Gastroesophageal sphincter (tissue), 3 donors: ENCODE data around the gene MAP3K9.

ENCODE experiments used
- EP300 ChIP-seq: sonication (generic); formaldehyde crosslinking; IDR thresholded peaks from one replicate; pipeline ENCODE4 v1.6.1; 2017; ENCODE audit warnings: antibody characterized with exemption, mild to moderate bottlenecking
- POLR2A ChIP-seq, 2 donors: fragments of 450-650 bp; IDR thresholded peaks; one replicate each; pipeline ENCODE4 v1.6.1; 2017; ENCODE audit warnings: antibody characterized with exemption in 2 of 2, mild to moderate bottlenecking in 2 of 2, moderate library complexity in 1 of 2
- TF ChIP-seq, protein P1 (sequence below), 4 experiments: fragments of 200-600 bp in 2 of 4; fragments of 450-650 bp in 2 of 4; sonication (generic) in 1 of 4; IDR thresholded peaks; one replicate each; pipeline ENCODE4 v1.5.1; 2017 to 2019; ENCODE audit warnings: antibody characterized with exemption in 4 of 4, mild to moderate bottlenecking in 2 of 4, moderate library complexity in 2 of 4

DNA sequence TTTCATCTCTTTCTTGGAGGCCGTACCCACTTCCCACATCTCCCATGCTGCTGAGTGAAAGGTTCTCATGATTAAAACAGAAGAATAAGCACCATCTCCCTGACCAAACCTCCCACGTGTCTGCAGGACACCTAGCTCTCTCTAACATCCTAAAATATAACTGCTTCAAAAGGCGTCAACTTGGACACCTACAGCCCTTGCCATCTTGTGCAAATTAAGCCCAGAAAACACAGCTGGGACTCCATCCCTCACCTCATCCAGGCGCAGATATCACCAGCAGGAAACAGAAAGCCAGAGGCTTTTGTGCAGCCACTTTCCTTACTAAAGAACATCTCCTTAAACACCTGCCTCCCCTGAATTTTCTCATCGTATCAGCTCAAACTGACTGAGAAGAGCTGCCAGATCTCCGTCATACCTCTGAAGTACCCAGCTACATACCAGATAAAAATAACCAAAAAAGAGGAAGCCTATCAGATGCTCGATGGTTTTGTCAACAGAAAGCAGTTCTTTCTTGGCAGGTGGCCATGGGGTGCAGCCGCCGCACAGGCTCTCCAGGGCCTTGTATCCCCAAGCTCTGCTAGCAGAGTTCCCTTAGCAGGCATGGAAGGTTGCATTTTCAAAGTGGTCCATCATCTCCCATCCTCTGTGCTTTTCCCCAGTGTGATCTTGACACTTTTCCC is 28.8 kb downstream of the MAP3K9 start:
- TF ChIP-seq, protein P1, sequence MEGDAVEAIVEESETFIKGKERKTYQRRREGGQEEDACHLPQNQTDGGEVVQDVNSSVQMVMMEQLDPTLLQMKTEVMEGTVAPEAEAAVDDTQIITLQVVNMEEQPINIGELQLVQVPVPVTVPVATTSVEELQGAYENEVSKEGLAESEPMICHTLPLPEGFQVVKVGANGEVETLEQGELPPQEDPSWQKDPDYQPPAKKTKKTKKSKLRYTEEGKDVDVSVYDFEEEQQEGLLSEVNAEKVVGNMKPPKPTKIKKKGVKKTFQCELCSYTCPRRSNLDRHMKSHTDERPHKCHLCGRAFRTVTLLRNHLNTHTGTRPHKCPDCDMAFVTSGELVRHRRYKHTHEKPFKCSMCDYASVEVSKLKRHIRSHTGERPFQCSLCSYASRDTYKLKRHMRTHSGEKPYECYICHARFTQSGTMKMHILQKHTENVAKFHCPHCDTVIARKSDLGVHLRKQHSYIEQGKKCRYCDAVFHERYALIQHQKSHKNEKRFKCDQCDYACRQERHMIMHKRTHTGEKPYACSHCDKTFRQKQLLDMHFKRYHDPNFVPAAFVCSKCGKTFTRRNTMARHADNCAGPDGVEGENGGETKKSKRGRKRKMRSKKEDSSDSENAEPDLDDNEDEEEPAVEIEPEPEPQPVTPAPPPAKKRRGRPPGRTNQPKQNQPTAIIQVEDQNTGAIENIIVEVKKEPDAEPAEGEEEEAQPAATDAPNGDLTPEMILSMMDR (IDR thresholded peaks at IDR 0.05): no peak
- TF ChIP-seq EP300 (no peak), POLR2A (IDR thresholded peaks at IDR 0.05) (no peak)
